Esophagus muscularis mucosa (tissue), 4 donors: ENCODE data around the gene ITPR3.

Source experiments
- CTCF ChIP-seq, 3 experiments: fragments of 200-600 bp in 2 of 3; fragments of 450-650 bp in 1 of 3; sonication (generic) in 2 of 3; IDR thresholded peaks; one replicate each; pipeline ENCODE4 v1.5.1; 2017 to 2019; ENCODE audit warnings: antibody characterized with exemption in 3 of 3, mild to moderate bottlenecking in 2 of 3, moderate library complexity in 1 of 3
- EP300 ChIP-seq: sonication (generic); formaldehyde crosslinking; IDR thresholded peaks from one replicate; pipeline ENCODE4 v1.6.1; 2017; ENCODE audit warnings: antibody characterized with exemption
- POLR2A ChIP-seq: fragments of 450-650 bp; IDR thresholded peaks from one replicate; pipeline ENCODE4 v1.6.1; 2017; ENCODE audit warnings: antibody characterized with exemption, moderate library complexity, mild to moderate bottlenecking, low read depth
- POLR2AphosphoS5 ChIP-seq, 2 donors: sonication (generic); formaldehyde crosslinking; IDR thresholded peaks; one replicate each; pipeline ENCODE4 v1.6.1; 2017; ENCODE audit warnings: antibody characterized with exemption in 2 of 2

- no peak for TF ChIP-seq CTCF (IDR thresholded peaks at IDR 0.05)
- no peak for TF ChIP-seq POLR2AphosphoS5 (IDR thresholded peaks at IDR 0.05)
- no peak for TF ChIP-seq EP300
- TF ChIP-seq POLR2A, result no peak
Observed at GRCh38 chr6:33575211-33575610, 45.9 kb upstream of the ITPR3 start.
